GM12892 (cell line): ENCODE results near the gene DEPDC4.

Source experiments
- POLR2A ChIP-seq: IDR thresholded peaks from 2 replicates; pipeline ENCODE4 v1.6.1; 2011; ENCODE audit warnings: low read depth, low read length, control low read depth
- POLR2AphosphoS5 ChIP-seq: IDR thresholded peaks from 2 replicates; pipeline ENCODE4 v1.6.1; 2011; ENCODE audit warnings: low read depth, low read length, control low read depth

DNA sequence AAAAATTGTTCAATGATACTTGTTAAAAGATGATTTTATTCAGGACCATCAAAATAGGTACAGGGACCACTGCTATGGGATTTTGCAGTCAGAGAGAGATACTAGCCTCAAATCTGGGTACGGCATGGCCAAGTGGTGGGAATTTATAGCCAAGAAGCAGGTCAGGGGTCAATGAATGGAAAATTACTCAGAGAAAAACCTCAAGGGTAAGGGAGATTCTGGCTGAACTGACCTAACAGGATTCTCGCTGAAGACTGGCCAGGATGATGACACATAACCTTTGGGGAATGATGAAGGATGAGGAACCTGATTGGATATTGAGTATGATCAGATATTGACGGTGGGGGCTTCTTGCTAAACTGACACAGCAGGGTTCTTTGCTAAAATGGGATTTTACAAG, 32.7 kb downstream of the DEPDC4 start:
- TF ChIP-seq POLR2A: no peak
- TF ChIP-seq POLR2AphosphoS5: no peak
